ENCODE results near the gene DENND4A.
"Not testable (repeated sequence)": the region's sequence is repeated elsewhere in the genome, so short reads cannot be mapped to it uniquely, and the experiment has no call there.

Gene DENND4A

DNA sequence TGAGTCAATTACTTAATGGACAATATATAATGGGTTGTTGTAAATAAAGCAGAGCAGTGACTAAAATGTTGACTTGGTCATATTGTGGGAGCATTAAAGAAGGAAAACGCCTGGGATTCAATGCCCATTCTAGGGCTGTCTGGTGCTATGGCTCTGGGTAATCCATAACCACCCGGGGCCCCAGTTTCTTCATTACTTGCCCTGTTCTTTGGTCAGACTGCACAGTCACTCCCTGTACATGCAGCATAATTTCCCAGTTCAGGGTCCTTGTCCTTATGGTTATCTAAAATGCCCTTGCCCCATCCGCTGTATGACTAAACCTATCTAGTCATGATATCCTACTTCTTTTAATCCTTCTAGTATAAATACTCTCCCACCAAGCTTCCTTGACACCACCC, 27.5 kb upstream of the DENND4A start:
- FAIRE-seq, result no peak

DNA sequence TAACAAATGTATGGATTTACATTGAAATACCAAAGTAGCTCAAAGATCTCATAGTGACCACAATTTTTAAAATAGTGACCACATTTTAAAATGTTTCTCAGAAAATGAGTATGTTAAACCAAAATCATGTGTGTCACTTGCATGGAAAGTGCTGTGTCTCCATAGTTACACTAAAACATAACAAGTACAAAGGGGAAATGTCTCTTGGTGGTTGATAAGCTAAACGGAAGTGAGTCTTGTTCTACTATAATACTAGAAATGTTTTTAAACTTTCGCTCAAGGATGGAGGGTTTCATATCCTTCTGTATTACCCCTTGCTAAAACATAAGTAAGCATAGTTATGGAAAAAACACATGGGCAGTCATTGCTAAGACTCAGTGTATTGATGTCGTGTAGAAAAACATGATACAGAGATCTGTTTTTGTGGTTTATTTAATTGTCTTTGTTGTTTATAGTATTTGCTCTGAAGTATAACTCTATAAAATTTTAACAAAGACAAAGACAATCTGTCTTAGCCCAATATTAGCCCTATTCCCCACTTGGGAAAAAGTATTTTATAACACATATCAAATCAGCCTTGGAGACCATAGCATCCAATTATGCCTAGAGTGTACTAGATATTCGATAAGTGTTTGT, 27.0 kb upstream of the DENND4A start:
- DNase-seq (ENCODE audit: low spot score) (no peak), FAIRE-seq (peak; percentile 9)

More for the DNA sequence above, 27.5 kb upstream of the DENND4A start:
- no peak for DNase-seq (ENCODE audit: low spot score)

DNA sequence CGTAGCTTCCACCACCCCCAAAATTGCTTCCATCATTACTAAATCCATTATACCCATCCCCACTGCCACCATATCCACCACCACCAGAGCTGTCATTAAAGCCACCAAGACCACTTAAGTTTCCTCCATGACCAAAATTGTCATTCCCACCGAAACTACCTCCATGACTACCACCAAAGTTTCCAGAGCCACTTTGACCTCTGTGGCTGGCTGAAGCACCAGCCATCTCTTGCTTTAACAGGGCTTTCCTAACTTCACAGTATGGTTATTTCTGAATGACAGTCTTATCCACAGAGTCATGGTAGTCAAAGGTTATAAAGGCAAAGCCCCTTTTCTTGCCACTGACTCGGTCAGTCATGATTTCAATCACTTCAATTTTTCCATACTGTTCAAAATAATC, 24.3 kb upstream of the DENND4A start:
- no peak for FAIRE-seq
- DNase-seq (ENCODE audit: low spot score), result no peak

DNA sequence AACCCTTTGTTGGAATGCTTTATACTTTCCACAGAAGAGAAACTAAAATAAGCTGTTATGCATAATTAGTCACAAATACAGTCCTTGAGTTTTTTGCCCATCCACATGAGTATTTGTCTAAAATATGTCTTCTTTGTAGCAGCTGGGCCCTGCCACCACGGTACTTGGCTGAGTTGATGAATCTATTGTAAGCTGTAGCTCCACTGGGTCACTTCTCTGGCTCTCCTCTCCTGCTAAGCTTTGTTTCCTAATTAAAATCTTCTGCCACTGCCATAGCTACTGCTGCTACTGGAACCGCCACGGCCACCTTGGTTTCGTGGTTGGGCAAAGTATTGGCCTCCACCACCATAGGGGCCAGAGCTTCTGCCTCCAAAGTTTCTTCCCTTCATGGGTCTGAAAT, 23.9 kb upstream of the DENND4A start:
- FAIRE-seq, result not testable (repeated sequence)

DNA sequence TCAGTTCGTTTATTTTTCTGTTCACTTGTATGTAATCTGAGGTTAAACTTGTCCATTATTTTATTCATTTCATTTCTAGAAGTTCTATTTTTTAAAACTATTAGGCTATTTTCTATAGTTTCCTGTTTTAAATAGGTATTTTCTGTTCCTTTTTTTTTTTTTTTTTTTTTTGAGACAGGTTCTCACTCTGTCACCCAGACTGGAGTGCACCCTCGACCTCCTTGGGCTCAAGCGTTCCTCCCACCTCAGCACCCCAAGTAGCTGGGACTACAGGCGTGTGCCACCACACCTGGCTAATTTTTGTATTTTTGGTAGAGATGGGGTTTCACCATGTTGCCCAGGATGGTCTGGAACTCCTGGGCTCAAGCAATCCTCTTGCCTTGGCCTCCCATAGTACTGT, 22.2 kb upstream of the DENND4A start:
- not testable (repeated sequence) for DNase-seq (ENCODE audit: low spot score); FAIRE-seq

More for the DNA sequence above, 23.9 kb upstream of the DENND4A start:
- DNase-seq (ENCODE audit: low spot score), result not testable (repeated sequence)

DNA sequence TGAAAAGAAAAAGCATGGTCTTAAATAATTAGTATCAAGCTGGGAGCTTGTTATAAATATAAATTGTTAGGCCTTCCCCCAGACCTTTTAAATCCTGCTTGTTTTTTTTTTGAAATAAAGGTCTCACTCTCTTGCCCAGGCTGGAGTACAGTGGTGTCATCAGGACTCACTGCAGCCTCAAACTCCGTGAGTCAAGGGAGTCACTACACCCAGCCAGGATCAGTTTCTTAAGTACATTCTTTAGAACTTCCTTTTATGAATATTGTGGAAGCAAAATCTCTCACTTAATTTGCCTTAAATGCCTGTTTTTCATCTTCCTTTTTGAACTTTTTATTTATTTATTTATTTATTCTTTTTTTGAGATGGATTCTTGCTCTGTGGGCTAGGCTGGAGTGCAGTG, 20.8 kb upstream of the DENND4A start:
- no peak for DNase-seq (ENCODE audit: low spot score)
- FAIRE-seq, result no peak

DNA sequence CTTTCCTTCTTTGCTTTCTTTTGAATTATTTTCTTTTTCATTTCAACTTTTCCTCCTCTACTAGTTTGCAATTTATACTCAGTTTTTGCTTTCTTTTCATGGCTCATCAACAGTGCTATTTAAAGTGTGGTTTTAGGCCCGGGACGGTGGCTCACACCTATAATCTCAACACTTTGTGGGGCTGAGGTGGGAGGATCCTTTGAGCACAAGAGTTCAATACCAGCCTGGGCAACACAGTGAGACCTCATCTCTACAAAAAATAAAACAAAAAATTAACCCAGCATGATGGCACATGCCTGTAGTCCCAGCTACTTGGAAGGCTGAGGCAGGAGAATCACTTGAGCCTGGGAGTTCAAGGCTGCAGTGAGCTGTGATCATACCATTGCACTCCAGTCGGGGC, 20.4 kb upstream of the DENND4A start:
- no peak for DNase-seq (ENCODE audit: low spot score)
- FAIRE-seq, result no peak

DNA sequence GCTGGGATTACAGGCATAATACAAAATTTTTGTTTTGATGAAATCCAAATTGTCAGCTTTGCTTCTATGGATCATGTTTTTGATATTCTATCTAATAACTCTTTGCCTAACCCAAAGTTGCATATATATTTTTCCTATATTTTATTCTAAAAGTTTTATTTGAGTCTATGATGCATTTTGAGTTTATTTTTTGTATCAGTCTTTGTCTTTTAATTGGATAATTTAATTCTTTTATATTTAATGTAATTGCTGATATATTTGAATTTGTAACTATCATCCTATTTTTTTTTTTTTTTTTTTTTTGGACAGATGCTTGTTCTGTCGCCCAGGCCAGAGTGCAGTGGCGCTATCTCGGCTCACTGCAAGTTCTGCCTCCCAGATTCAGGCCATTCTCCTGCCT, 19.7 kb upstream of the DENND4A start:
- DNase-seq (ENCODE audit: low spot score) (no peak), FAIRE-seq (no peak)

DNA sequence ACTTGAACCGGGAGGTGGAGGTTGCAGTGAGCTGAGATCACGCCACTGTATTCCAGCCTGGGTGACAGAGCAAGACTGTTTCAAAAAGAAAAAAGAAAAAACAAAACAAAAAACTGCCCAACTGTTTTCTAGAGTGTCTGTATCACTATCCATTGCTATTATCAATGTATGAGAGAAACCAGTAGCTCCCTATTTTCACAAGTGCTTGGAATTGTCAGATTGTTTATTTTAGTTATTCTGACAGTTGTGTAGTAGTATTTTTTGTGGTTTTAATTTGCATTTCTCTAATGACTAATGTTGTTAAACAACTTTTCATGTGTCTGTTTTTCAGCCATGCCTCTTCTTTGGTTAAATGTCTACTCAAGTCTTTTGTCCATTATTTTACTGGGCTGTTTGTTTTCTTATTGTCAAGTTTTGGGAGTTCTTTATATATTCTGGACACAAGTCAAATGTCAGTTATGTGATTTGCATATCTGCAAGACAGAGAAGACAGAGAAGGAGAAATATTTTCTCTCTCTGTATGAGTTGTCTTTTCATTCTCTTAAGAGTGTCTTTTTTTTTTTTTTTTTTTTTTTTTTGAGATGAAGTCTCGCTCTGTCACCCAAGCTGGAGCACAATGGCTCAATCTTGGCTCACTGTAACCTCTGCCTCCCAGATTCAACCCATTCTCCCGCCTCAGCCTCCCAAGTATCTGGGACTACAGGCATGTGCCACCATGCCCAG, 19.1 kb upstream of the DENND4A start:
- FAIRE-seq; DNase-seq (ENCODE audit: low spot score): not testable (repeated sequence)

DNA sequence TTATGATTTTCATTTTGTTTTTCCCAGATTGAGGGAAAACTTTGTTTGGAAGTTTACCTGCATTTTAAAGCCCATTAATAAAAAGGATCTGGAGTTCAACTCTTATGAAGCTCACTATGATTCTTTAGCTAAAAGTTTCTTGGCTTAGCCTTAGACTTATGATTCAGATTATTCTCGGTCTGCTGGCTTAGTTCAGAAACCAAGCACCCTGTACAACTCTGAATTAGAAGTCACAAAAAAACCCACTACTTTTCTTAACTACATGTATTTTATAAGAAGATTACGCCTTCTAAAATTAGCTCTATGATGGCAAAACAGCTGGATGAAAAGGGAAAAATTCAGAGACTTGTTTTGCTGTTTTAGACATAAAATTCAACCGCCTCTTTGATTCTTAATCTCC, 14.3 kb upstream of the DENND4A start:
- FAIRE-seq (no peak), DNase-seq (ENCODE audit: low spot score) (no peak)

DNA sequence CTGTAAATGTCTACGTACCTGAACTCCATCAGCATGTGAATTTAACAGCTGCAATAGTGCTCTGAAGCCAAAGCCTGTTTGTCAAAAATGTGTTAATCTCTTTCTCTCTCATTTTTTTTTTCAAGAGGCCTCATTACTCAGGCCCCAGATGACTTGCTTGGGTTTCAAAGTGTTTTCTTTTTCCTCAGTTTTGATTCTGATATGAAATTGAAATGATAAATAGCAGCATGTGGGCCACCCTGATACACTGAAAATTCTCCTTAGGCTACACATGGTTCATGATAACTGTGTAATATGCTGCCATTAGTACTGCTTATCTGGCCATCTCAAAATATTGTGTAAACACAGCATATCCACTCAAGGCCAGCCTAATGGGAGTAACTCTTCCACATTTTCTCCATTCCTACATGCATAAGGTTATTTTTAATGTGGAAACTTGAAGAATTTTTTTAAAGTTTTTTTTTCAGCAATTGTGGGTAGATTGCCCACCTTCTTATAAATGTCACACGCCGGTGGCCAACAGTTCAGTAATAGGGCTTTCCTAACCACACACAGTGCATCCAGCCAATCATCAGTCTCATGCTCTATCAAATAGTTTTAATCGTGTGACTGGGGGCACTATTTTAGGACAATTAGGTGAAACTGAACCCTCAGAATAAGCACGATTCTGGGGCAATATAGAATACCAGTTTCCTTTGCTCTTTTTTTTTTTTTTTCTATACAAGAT, 13.1 kb upstream of the DENND4A start:
- FAIRE-seq (no peak), DNase-seq (ENCODE audit: low spot score) (no peak)

DNA sequence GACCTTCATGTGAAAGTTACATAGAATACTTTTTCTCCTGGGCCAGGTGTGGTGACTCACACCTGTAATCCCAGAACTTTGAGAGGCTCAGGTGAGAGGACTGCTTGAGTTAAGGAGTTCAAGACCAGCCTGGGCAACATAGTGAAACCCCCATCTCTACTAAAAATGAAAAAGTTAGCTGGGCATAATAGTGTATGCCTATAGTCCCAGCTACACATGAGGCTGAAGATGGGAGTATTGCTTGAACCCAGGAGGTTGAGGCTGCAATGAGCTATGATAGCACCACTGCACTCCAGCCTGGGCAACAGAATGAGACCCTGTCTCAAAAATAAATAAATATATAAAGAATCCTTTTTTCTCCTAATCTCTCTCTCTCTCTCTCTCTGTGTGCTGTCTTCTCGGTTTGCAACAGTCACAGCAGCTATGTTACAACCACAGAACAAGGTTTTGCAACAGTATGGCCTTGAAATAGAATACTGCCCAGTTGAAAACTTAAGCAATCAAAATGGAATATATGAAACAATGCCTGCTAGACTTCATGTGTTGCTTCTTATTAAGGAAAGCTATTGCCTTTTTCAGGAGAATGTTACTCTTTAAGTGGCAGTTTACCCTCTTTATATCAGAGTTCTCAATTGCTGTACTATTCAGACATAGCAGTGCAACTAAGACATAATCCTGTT, 12.3 kb upstream of the DENND4A start:
- DNase-seq (ENCODE audit: low spot score), result no peak
- no peak for FAIRE-seq

DNA sequence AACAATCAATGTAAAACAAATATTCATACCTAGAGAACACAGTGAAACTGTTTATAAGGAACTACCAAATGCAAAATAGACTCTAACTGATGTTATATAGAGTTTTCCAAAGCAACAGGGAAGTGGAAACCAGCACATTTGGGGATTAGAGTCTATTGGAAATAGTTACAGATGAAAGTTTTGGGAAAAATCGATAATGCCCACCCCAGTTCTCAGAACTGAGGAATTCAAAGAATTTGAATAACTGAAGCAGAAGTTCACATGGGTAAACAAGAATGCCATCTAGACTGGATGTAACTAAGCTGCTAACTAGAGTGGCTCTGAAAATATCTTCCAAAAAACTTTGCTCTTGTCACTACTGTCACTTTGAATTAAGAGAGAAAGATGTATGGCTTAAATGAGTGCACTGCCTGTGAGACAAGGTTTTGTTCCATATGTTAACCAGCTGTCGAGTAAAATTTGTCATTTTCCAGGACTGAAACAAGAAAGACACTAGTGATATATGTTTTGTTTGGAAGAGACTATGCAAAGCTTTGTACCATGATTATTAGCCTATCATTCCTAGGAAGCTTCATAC, 9.2 kb upstream of the DENND4A start:
- no peak for DNase-seq (ENCODE audit: low spot score)
- FAIRE-seq, result no peak

DNA sequence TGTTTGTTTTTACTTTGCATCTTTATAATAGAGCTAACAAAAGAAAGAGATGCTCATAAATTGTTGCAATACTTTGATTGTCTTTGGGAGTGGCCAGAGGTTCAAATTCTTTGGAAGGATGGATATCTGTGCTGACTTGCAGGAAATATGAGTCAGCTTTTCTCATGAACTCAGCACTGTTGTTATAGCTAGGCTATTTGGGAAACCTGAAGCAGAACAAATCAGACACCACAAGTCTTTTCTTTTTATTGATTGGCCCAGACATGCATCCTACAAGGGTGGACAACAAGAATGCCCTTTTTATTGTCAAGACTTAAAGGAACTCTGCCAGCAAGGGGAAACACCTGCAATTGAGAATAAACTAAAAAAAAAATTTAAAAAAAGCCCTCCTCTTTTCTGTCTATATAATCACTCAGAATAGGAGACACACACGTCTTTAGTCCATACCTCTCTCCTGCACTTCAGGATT, 4.6 kb upstream of the DENND4A start:
- DNase-seq (ENCODE audit: low spot score), result peak; percentile 67
- FAIRE-seq, result no peak

DNA sequence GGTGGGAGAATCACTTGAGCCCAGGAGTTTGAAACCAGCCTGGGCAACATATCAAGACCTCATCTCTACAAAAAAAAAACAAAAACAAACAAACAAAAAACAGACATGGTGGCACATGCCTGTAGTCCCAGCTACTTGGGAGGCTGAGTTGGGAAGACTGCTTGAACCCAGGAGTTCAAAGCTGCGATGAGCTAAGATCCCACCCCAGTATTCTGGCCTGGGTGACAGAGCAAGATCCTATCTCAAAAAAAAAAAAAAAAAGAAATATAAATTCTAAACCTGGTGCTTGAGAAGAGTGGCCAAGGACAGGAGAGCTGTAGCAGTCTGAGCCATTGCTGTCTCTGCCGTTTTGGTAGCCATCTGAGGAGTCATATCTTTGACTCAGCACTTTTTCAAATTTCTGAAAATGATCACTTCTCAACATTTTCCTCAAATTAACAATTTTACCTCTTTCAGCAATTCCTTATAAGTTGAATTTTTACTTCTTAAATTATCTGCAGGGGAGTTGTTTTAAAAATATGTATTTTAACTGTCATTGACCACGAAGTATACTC, 3.6 kb upstream of the DENND4A start:
- DNase-seq (ENCODE audit: low spot score) (no peak), FAIRE-seq (no peak)

DNA sequence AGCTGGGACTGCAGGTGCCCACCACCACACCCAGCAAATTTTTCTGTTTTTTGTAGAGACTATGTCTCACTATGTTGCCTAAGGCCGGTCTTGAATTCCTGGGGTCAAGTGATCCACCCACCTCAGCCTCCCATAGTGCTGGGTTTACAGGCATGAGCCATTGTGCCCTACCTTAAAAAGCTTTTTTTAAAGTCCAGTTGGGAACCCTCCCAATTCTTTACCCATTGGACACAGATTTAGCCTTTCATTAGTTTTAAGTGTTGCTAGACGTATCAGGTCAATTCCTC, 1.7 kb upstream of the DENND4A start:
- DNase-seq (ENCODE audit: low spot score) (no peak), FAIRE-seq (no peak)

DNA sequence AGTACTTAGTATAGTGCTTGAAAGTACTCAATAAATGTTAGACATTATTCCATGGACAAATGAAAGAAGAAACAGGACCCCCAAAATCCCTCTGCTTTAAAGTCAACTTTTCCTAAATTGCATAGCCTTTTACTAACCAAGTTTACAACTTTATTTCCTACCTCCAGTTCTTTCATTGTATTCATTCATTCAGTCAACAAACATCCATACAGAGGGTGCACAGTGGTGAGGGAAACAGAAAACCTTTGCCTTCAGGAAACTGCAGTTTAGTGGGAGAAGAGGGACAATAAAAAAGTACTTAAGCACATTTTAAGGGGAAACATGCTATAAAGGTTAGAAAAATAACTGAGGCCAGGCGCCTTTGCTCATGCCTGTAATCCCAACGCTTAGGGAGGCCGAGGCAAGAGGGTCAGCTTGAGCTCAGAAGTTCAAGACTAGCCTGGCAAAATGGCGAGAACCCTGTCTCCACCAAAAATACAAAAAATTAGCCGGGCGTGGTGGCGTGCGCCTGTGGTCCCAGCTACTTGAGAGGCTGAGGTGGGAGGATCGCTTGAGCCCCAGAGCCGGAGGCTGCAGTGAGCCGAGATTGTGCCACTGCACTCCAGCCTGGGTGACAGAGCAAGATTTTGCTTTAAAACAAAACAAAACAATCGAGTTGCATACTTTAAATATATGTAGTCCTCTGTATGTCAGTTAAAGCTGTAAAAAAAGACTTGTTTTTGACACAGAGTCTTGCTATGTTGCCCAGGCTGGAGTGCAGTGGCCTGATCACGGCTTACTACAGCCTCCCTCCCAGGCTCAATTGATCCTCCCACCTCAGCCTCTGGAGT, 1.1 kb upstream of the DENND4A start:
- DNase-seq (ENCODE audit: low spot score) (no peak), FAIRE-seq (no peak)

DNA sequence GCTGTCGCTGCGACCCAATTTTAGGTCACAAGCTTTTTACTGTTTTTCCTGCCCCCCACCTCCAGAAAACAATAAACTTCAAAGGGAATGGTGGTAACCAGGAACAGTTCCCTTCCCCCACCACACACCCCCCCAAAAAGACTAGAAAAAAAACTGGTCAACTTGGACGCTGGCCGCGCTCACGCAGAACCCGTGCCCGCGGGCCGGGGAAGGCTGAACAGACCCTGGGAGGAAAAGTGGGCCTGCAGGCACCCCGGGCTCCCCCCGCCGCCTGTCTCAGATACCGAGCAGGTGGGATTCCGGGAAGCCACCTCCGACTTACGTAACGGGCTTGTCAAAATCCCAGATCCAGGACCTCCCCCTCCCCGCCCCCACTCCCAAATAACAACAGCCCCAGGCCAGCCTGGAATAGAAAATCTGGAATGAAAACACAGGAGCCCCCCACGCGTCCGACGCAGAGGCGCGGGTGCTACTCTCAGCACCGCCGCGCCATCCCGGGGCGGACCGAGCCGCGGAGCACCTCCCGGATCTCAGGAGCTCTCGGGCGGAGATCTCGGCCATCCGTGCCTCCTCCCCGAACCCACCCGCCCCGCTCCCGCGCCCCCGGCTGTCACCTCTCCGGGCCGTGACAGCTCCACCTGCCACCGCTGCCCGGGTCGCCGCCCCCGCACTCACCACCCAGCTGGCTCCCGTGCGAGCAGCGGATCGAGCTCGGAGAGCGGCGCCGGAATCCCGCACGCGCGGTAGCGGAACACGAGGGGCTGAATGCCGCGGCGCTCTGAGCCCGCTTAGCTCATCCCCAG, 557 bp downstream of the DENND4A start:
- DNase-seq (ENCODE audit: low spot score) (peak; percentile 72), FAIRE-seq (no peak)

DNA sequence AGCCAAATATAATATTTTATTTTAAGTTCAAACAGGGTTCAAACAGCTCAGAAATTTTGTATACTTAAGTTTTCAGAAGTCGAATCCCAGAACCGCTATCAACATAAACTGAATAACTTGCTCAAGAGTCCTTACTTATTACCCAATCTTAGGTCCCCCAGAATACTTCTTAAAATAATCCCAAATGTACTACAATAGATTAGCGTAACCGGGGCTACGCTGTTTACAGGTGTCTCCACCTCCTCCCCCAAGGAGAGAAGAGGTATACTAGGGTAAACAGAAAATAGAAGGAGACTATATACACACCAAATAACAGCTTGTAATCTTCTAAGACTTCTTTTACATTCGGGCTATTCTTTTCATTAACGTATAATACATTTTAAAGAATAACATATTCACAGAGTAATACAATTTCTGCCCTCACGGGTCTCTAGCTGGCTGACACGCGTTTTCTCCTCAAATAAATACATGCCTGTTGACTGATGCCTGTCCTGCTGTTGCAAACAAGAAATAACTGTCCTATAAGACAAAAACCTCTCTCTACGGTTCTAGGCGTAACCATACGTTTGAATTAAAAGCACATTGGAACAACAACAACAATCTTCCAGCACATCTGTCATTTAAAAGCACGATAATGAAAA, 1.3 kb downstream of the DENND4A start:
- no peak for FAIRE-seq
- peak; percentile 20 for DNase-seq (ENCODE audit: low spot score)
